Suprapubic skin (tissue), 3 donors: ENCODE results near the gene RRP12.

ENCODE experiments used
- POLR2A ChIP-seq, 2 donors: fragments of 450-650 bp; IDR thresholded peaks; one replicate each; pipeline ENCODE4 v1.6.1; 2017; ENCODE audit warnings: antibody characterized with exemption in 2 of 2, mild to moderate bottlenecking in 2 of 2, moderate library complexity in 2 of 2
- TF ChIP-seq, protein P1 (sequence below), 2 donors: fragments of 200-600 bp in 1 of 2; fragments of 450-650 bp in 1 of 2; sonication (generic) in 1 of 2; IDR thresholded peaks; one replicate each; pipeline ENCODE4 v1.5.1; 2016 to 2019; ENCODE audit warnings: antibody characterized with exemption in 2 of 2, mild to moderate bottlenecking in 1 of 2, moderate library complexity in 1 of 2

DNA sequence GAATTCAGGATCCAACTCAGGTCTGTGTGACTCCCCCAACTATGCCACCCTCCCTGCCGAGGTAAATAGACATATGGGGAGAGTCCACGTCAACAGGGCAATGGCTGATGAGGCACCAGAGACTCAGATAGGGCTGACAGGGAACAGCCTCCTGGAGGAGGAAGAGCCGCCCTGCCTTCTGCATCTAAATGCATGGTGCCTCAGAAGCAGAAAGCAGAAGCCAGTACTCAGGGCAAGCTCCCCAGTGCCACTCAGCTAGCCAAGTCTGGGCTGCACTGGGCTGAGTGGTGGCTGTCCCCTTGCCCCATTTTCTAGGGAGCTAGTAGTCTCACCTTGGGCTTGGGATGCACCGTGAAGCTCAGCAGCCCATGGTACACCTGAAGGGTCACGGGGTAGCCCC lies 11.0 kb downstream of the RRP12 start:
- TF ChIP-seq POLR2A (IDR thresholded peaks at IDR 0.05), result no peak
- TF ChIP-seq, protein P1, sequence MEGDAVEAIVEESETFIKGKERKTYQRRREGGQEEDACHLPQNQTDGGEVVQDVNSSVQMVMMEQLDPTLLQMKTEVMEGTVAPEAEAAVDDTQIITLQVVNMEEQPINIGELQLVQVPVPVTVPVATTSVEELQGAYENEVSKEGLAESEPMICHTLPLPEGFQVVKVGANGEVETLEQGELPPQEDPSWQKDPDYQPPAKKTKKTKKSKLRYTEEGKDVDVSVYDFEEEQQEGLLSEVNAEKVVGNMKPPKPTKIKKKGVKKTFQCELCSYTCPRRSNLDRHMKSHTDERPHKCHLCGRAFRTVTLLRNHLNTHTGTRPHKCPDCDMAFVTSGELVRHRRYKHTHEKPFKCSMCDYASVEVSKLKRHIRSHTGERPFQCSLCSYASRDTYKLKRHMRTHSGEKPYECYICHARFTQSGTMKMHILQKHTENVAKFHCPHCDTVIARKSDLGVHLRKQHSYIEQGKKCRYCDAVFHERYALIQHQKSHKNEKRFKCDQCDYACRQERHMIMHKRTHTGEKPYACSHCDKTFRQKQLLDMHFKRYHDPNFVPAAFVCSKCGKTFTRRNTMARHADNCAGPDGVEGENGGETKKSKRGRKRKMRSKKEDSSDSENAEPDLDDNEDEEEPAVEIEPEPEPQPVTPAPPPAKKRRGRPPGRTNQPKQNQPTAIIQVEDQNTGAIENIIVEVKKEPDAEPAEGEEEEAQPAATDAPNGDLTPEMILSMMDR (IDR thresholded peaks at IDR 0.05), result no peak
